GM06990 (cell line): Measurements from ENCODE around the gene MBD4.

Source experiments
- DNase-seq: peaks from one replicate; pipeline ENCODE4 v3.0.0-alpha.2; 2011; ENCODE audit not compliant: insufficient read length; ENCODE audit errors: extremely low read depth
- H3K27me3 ChIP-seq: replicated peaks from 2 replicates; pipeline ENCODE4 v1.6.0; 2011; ENCODE audit warnings: low read length; ENCODE audit not compliant: control insufficient read depth, insufficient read depth
- H3K36me3 ChIP-seq: 2 replicates; pipeline ENCODE4 v1.5.1; 2011; ENCODE audit warnings: low read length; ENCODE audit not compliant: control insufficient read depth, insufficient read depth
- H3K4me3 ChIP-seq: replicated peaks from 2 replicates; pipeline ENCODE4 v1.5.1; 2011; ENCODE audit warnings: low read depth, mild to moderate bottlenecking, control low read depth, low read length
- TF ChIP-seq, protein P1 (sequence below): IDR thresholded peaks from 2 replicates; pipeline ENCODE4 v1.5.1; 2011; ENCODE audit warnings: low read length, control low read depth, mild to moderate bottlenecking, inconsistent platforms; ENCODE audit not compliant: insufficient read depth, poor library complexity, severe bottlenecking

Gene MBD4

DNA sequence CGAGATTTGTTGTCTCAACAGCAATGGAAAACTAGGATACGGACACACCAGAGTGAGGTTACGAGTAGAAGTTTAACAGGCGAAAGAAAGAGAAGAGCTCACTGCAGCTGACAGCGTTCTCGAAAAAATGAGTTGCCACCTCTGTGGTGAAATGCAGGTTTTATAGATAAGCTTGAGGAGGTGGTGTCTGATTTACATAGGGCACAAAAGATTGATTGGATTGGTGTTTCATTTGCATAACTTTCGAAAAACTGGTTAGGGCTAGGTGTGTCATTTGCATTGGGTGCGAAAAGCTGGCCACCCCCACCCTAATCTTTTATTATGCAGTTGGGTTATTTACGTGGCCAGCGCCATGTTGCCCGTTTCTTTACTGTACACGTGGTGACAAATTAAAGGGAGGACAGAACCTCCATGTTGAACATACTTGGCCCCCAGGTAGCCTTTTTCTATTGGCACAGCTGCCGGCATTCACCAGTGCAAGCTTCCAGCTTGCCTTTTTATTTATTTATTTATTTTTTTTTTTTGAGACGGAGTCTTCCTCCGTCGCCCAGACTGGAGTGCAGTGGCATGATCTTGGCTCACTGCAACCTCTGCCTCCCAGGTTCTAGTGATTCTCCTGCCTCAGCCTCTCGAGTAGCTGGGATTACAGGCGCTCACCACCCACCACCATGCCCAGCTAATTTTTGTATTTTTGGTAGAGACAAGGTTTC is 8.6 kb upstream of the MBD4 start:
- Histone ChIP-seq H3K4me3 (no peak overlapping the region), H3K27me3 (no peaks in the 10 kb centered on the region), H3K36me3 (no peaks in the 10 kb centered on the region)
- no peak for DNase-seq
- TF ChIP-seq, protein P1, sequence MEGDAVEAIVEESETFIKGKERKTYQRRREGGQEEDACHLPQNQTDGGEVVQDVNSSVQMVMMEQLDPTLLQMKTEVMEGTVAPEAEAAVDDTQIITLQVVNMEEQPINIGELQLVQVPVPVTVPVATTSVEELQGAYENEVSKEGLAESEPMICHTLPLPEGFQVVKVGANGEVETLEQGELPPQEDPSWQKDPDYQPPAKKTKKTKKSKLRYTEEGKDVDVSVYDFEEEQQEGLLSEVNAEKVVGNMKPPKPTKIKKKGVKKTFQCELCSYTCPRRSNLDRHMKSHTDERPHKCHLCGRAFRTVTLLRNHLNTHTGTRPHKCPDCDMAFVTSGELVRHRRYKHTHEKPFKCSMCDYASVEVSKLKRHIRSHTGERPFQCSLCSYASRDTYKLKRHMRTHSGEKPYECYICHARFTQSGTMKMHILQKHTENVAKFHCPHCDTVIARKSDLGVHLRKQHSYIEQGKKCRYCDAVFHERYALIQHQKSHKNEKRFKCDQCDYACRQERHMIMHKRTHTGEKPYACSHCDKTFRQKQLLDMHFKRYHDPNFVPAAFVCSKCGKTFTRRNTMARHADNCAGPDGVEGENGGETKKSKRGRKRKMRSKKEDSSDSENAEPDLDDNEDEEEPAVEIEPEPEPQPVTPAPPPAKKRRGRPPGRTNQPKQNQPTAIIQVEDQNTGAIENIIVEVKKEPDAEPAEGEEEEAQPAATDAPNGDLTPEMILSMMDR, result no peak

DNA sequence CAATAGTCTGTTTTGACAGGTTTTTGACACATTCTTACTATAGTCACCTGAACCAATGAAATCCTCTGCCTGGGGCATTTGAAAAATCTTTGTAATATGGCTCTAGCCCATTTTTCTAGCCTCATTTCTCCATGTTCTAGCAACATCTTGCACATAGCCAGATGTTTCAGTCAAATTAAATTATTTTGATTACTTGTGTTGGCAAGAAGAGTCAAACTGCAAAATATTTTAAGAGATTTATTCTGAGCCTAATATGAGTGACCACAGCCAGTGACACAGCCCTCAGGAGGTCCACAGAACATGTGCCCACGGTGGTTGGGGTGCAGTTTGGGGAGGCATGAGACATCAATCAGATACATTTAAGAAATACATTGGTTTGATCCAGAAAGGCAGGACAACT is 7.2 kb upstream of the MBD4 start:
- TF ChIP-seq, protein P1, result no peak
- Histone ChIP-seq H3K36me3 (no peaks in the 10 kb centered on the region), H3K4me3 (no peak overlapping the region), H3K27me3 (no peaks in the 10 kb centered on the region)
- DNase-seq, result no peak

DNA sequence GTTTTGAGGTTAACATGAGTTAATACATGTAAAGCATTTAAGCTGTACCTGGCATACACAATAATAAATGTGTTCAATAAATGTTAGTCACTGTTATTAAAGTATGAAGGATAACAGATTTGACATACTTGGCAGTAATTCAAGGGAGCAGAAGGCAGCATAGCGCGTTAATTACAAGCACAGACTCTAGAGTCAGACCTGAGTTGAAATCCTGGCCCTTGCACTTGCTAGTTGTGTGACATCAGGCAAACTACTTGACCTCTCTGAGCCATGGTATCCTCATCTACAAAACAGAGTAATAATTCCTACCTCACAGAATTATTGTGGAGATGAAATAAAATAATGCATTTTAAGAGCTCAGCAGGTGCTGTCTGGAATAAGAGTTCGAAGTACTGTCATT is 5.7 kb upstream of the MBD4 start:
- Histone ChIP-seq H3K36me3 (no peaks in the 10 kb centered on the region), H3K4me3 (no peak overlapping the region), H3K27me3 (no peaks in the 10 kb centered on the region)
- TF ChIP-seq, protein P1, result no peak
- DNase-seq, result no peak

DNA sequence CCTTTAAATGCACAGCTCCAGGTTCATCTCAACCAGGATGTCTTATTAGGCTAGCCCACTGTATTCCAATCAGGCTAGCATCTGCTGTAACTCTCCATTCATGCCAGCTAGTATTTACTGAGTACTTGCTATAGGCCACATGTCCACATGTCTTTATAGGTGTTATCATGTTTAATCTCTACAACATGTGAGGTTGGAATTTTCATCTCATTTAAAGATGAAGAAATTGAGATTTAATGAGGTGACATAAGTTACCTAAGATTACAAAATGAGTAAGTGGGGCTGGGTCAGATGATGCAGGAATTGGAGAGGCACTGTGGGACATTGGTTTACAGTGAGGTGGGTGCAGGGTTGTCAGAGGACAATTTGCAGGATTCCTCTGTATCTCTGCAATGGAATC is 3.2 kb upstream of the MBD4 start:
- TF ChIP-seq, protein P1, result no peak
- no peaks in the 10 kb centered on the region for H3K27me3 ChIP-seq
- H3K36me3 ChIP-seq, result no peaks in the 10 kb centered on the region
- no peak overlapping the region for H3K4me3 ChIP-seq
- no peak for DNase-seq

DNA sequence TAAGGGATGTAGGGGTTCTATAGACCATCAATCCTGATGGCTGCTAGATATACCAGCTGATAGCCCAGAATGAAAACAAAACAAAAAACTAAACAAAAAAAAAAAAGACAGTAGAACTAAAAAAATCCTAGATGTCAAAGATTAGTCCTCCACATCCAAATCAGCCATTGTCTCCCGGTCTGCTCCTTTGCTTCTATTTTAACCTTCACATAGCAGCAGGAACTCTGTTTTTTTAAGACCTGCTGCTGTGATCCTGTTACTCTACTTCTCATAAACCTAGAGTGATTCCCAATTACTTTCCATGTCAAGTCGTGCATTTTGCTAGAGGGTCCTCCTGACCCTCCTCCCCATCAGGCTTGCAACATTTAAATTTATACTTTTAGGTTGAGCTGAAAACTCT is 2.7 kb upstream of the MBD4 start:
- TF ChIP-seq, protein P1, result no peak
- no peaks in the 10 kb centered on the region for H3K36me3 ChIP-seq
- DNase-seq, result no peak
- no peaks in the 10 kb centered on the region for H3K27me3 ChIP-seq
- no peak overlapping the region for H3K4me3 ChIP-seq

DNA sequence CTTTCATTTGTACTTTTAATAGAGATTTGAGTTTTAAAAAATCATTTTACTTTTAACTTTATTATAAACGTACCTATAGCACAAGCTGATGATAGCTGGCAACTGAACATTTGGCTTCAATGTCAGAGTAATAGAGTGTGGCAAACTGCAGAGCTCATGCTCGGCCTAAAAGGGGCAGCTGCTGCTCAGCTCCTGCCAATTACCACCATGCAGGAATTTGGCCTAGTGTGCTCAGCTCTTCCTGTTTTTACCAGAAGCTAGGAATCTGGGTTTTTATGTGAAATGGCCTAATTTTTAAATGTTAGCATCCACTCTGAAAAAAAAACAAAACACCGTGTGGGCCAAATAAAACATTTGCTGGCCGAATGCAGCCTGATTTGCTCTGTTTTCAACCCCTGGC is 2.0 kb upstream of the MBD4 start:
- H3K4me3 ChIP-seq, result no peak overlapping the region
- TF ChIP-seq, protein P1, result no peak
- DNase-seq, result no peak

More for the DNA sequence above, 2.0 kb upstream of the MBD4 start:
- Histone ChIP-seq H3K36me3 (no peaks in the 10 kb centered on the region), H3K27me3 (no peaks in the 10 kb centered on the region)
